IPS-20b (cell line): ENCODE data around the gene PRKCE.
A peak's percentile ranks its signal among the peaks of the same experiment; 100 is the strongest.

Experiments used
- H3K27ac ChIP-seq: one replicate; pipeline ENCODE4 v1.5.1; 2013; ENCODE audit warnings: low read length
- H3K27me3 ChIP-seq: 2 replicates; pipeline ENCODE4 v1.6.1; 2013; ENCODE audit warnings: mild to moderate bottlenecking, low read length, inconsistent platforms; ENCODE audit not compliant: insufficient read depth
- H3K36me3 ChIP-seq: 2 replicates; pipeline ENCODE4 v1.6.1; 2013; ENCODE audit warnings: low read depth, mild to moderate bottlenecking, inconsistent platforms, low read length, moderate library complexity; ENCODE audit not compliant: insufficient read depth
- H3K4me1 ChIP-seq: 2 replicates; pipeline ENCODE4 v1.6.1; 2013; ENCODE audit warnings: mild to moderate bottlenecking, control low read depth, inconsistent platforms, low read length, moderate library complexity; ENCODE audit not compliant: insufficient read depth
- H3K4me3 ChIP-seq: 2 replicates; pipeline ENCODE4 v1.5.1; 2013; ENCODE audit warnings: mild to moderate bottlenecking, low read length, inconsistent platforms
- H3K9ac ChIP-seq: 2 replicates; pipeline ENCODE4 v1.6.1; 2013; ENCODE audit warnings: low read depth, mild to moderate bottlenecking, inconsistent platforms, low read length, moderate library complexity
- H3K9me3 ChIP-seq: 2 replicates; pipeline ENCODE4 v1.6.1; 2013; ENCODE audit warnings: mild to moderate bottlenecking, low read depth, low read length, inconsistent platforms; ENCODE audit not compliant: insufficient read depth

The PRKCE gene

GRCh38 chr2:46012618-46013240, 361.3 kb downstream of the PRKCE start:
- Histone ChIP-seq H3K9ac (no peak overlapping the region), H3K27ac (no peak overlapping the region), H3K36me3 (no peaks in the 10 kb centered on the region), H3K4me3 (no peak overlapping the region), H3K4me1 (peaks cover 21% of the 10 kb centered on the region), H3K9me3 (no peaks in the 10 kb centered on the region), H3K27me3 (no peaks in the 10 kb centered on the region)

- H3K9ac ChIP-seq: no peak overlapping the region
- no peaks in the 10 kb centered on the region for H3K27me3 ChIP-seq
- no peak overlapping the region for H3K27ac ChIP-seq
- H3K9me3 ChIP-seq: no peaks in the 10 kb centered on the region
- no peaks in the 10 kb centered on the region for H3K36me3 ChIP-seq
- H3K4me3 ChIP-seq: no peak overlapping the region
- H3K4me1 ChIP-seq: peaks cover 21% of the 10 kb centered on the region
Observed at GRCh38 chr2:46013726-46014125, 362.3 kb downstream of the PRKCE start.

- Histone ChIP-seq H3K4me1 (peaks cover 21% of the 10 kb centered on the region), H3K27ac (peak overlapping the region; percentile 4), H3K36me3 (no peaks in the 10 kb centered on the region), H3K9me3 (no peaks in the 10 kb centered on the region), H3K9ac (peak overlapping the region; percentile 39; the same call in 1 of the 2 replicates), H3K27me3 (no peaks in the 10 kb centered on the region), H3K4me3 (no peak overlapping the region; the same call in 1 of the 2 replicates)
Observed at GRCh38 chr2:46014911-46015654, 363.6 kb downstream of the PRKCE start.

- Histone ChIP-seq H3K4me1 (peaks cover 21% of the 10 kb centered on the region), H3K9me3 (no peaks in the 10 kb centered on the region), H3K4me3 (no peak overlapping the region), H3K36me3 (no peaks in the 10 kb centered on the region), H3K27ac (no peak overlapping the region), H3K27me3 (no peaks in the 10 kb centered on the region), H3K9ac (peak overlapping the region; percentile 39; the same call in 1 of the 2 replicates)
Observed at GRCh38 chr2:46015671-46016070, 364.2 kb downstream of the PRKCE start.

GRCh38 chr2:46016091-46016490, 364.6 kb downstream of the PRKCE start:
- H3K27ac ChIP-seq: no peak overlapping the region

GRCh38 chr2:46018773-46019591, 367.5 kb downstream of the PRKCE start:
- no peak overlapping the region for H3K27ac ChIP-seq
- H3K9me3 ChIP-seq: no peaks in the 10 kb centered on the region; the same call in 1 of the 2 replicates
- H3K36me3 ChIP-seq: no peaks in the 10 kb centered on the region
- H3K4me3 ChIP-seq: no peak overlapping the region
- no peak overlapping the region for H3K9ac ChIP-seq
- no peaks in the 10 kb centered on the region for H3K27me3 ChIP-seq
- peaks cover 20% of the 10 kb centered on the region for H3K4me1 ChIP-seq

More at GRCh38 chr2:46016091-46016490, 364.6 kb downstream of the PRKCE start:
- Histone ChIP-seq H3K4me3 (no peak overlapping the region), H3K9me3 (no peaks in the 10 kb centered on the region), H3K4me1 (peaks cover 21% of the 10 kb centered on the region), H3K9ac (peak overlapping the region; percentile 39; the same call in 1 of the 2 replicates), H3K36me3 (no peaks in the 10 kb centered on the region), H3K27me3 (no peaks in the 10 kb centered on the region)

GRCh38 chr2:46020416-46020815, 368.9 kb downstream of the PRKCE start:
- Histone ChIP-seq H3K27me3 (no peaks in the 10 kb centered on the region), H3K27ac (no peak overlapping the region), H3K9ac (no peak overlapping the region), H3K36me3 (no peaks in the 10 kb centered on the region), H3K4me3 (no peak overlapping the region), H3K4me1 (peaks cover 10% of the 10 kb centered on the region), H3K9me3 (no peaks in the 10 kb centered on the region; the same call in 1 of the 2 replicates)

- no peaks in the 10 kb centered on the region for H3K36me3 ChIP-seq
- no peaks in the 10 kb centered on the region; the same call in 1 of the 2 replicates for H3K9me3 ChIP-seq
- H3K27ac ChIP-seq: no peak overlapping the region
- H3K9ac ChIP-seq: no peak overlapping the region
- H3K4me1 ChIP-seq: no peaks in the 10 kb centered on the region
- no peaks in the 10 kb centered on the region for H3K27me3 ChIP-seq
- H3K4me3 ChIP-seq: no peak overlapping the region
Observed at GRCh38 chr2:46023165-46023854, 371.8 kb downstream of the PRKCE start.

- no peaks in the 10 kb centered on the region for H3K27me3 ChIP-seq
- H3K9ac ChIP-seq: no peak overlapping the region
- no peak overlapping the region for H3K27ac ChIP-seq
- no peaks in the 10 kb centered on the region for H3K4me1 ChIP-seq
- H3K4me3 ChIP-seq: no peak overlapping the region
- H3K9me3 ChIP-seq: no peaks in the 10 kb centered on the region; the same call in 1 of the 2 replicates
- H3K36me3 ChIP-seq: no peaks in the 10 kb centered on the region
Observed at GRCh38 chr2:46024146-46024779, 372.8 kb downstream of the PRKCE start.

- no peaks in the 10 kb centered on the region for H3K27me3 ChIP-seq
- no peak overlapping the region for H3K9ac ChIP-seq
- H3K4me1 ChIP-seq: no peaks in the 10 kb centered on the region
- no peaks in the 10 kb centered on the region; the same call in 1 of the 2 replicates for H3K9me3 ChIP-seq
- H3K27ac ChIP-seq: no peak overlapping the region
- no peak overlapping the region for H3K4me3 ChIP-seq
- H3K36me3 ChIP-seq: no peaks in the 10 kb centered on the region
Observed at GRCh38 chr2:46025081-46025480, 373.6 kb downstream of the PRKCE start.

GRCh38 chr2:46025676-46026075, 374.2 kb downstream of the PRKCE start:
- H3K4me1 ChIP-seq: no peaks in the 10 kb centered on the region
- H3K27me3 ChIP-seq: no peaks in the 10 kb centered on the region
- no peak overlapping the region for H3K9ac ChIP-seq
- no peaks in the 10 kb centered on the region for H3K36me3 ChIP-seq
- H3K9me3 ChIP-seq: no peaks in the 10 kb centered on the region; the same call in 1 of the 2 replicates
- H3K27ac ChIP-seq: no peak overlapping the region
- no peak overlapping the region for H3K4me3 ChIP-seq
